Cardiac muscle cell (in vitro differentiated cells and primary cell): ENCODE data around the gene APOL6. TPM values are rescaled to one million over a fixed set of nuclear protein-coding genes. Genes with fewer than 3 reads are reported as not detected.

Source experiments
- DNase-seq, 2 donors: peaks; one replicate each; pipeline versions ENCODE4 v3.0.0 to v3.0.0-alpha.2; 2010 to 2017; ENCODE audit warnings: low read depth in 1 of 2, low spot score in 1 of 2
- H3K27ac ChIP-seq: fragments of 200-600 bp; sonication (generic); 2 replicates; pipeline ENCODE4 v1.5.1; 2016
- H3K27me3 ChIP-seq: fragments of 200-600 bp; sonication (generic); 2 replicates; pipeline ENCODE4 v1.6.0; 2016; ENCODE audit warnings: control low read depth
- H3K36me3 ChIP-seq: fragments of 200-600 bp; sonication (generic); 2 replicates; pipeline ENCODE4 v1.5.1; 2016; ENCODE audit warnings: control low read depth
- H3K4me1 ChIP-seq: fragments of 200-600 bp; sonication (generic); 2 replicates; pipeline ENCODE4 v1.8.1; 2017; ENCODE audit warnings: low read depth, mild to moderate bottlenecking, mixed run types
- H3K4me3 ChIP-seq: fragments of 200-600 bp; sonication (generic); 2 replicates; pipeline ENCODE4 v1.5.1; 2016; ENCODE audit warnings: mild to moderate bottlenecking
- H3K9me3 ChIP-seq: fragments of 200-600 bp; sonication (generic); 2 replicates; pipeline ENCODE4 v1.5.1; 2017; ENCODE audit warnings: low read depth, mild to moderate bottlenecking, control low read depth
- polyA plus RNA-seq: library from polyadenylated mRNA; unstranded; fragments of >200 nt; fragmentation: Nextera tagmentation; extraction: Ambion mirVana; gene quantifications from 2 replicates; pipeline ENCODE4 v1.2.1, GENCODE V29; 2016
- total RNA-seq: library from RNA; depleted of rRNA; stranded (reverse); fragments of >200 nt; gene quantifications from 2 replicates; pipeline ENCODE4 v1.2.3, GENCODE V29; 2016
- TF ChIP-seq, protein P1 (sequence below): IDR thresholded peaks from 2 replicates; pipeline ENCODE4 v1.5.1; 2012; ENCODE audit warnings: low read depth, mild to moderate bottlenecking, low read length

The APOL6 gene
- total and polyA plus RNA-seq, 2 experiments from 2014 or later = 0.07 TPM; not detected in 1

DNA sequence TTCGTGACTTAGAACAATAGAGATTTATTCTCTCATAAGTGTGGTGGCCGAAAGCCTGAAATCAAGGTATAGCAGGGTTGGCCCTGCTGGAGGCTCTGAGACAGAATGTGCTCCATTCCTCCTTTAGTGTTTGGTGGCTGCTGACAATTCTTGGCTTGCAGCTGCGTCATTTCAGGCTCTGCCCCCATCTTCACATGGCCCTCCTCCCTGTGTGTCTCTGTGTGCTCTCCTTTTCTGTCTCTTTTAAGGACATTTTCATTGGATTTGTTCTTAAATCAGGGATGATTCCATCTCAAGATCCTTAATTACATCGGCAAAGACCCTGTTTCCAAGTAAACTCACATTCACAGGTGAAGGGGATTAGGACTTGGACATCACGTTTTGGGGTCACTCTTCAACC is 10.2 kb upstream of the APOL6 start:
- peak overlapping the region; percentile 3 for H3K27ac ChIP-seq
- H3K4me3 ChIP-seq = no peak overlapping the region
- H3K9me3 ChIP-seq = no peaks in the 10 kb centered on the region
- H3K4me1 ChIP-seq = peaks cover 4% of the 10 kb centered on the region
- no peaks in the 10 kb centered on the region for H3K27me3 ChIP-seq
- TF ChIP-seq, protein P1, sequence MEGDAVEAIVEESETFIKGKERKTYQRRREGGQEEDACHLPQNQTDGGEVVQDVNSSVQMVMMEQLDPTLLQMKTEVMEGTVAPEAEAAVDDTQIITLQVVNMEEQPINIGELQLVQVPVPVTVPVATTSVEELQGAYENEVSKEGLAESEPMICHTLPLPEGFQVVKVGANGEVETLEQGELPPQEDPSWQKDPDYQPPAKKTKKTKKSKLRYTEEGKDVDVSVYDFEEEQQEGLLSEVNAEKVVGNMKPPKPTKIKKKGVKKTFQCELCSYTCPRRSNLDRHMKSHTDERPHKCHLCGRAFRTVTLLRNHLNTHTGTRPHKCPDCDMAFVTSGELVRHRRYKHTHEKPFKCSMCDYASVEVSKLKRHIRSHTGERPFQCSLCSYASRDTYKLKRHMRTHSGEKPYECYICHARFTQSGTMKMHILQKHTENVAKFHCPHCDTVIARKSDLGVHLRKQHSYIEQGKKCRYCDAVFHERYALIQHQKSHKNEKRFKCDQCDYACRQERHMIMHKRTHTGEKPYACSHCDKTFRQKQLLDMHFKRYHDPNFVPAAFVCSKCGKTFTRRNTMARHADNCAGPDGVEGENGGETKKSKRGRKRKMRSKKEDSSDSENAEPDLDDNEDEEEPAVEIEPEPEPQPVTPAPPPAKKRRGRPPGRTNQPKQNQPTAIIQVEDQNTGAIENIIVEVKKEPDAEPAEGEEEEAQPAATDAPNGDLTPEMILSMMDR = no peak
- DNase-seq = peak in 1 of 2 donors; percentile 24
- H3K36me3 ChIP-seq = no peaks in the 10 kb centered on the region

DNA sequence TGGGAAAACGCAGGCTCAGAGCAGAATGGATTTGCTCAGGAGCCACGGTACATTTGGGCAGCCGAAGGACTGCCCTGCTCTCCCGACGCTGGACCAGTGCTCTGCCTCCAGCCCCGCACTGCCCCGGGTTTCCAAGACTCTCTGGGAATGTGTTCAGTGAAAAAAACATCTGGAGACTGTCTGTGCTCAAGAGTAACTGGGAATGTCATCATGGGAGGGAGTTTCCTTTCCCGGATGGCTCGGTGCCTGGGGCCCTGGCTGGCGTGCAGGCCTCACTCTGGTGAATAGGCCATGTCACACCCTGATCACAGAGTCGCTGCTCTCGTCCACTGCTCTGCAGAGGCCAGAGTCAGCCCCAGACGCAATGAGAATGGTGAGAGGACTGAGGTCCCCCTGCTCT is 9.8 kb upstream of the APOL6 start:
- Histone ChIP-seq H3K9me3 (no peaks in the 10 kb centered on the region), H3K27me3 (no peaks in the 10 kb centered on the region), H3K4me3 (no peak overlapping the region), H3K36me3 (no peaks in the 10 kb centered on the region), H3K27ac (peak overlapping the region; percentile 3), H3K4me1 (peaks cover 4% of the 10 kb centered on the region)
- TF ChIP-seq, protein P1 = no peak
- DNase-seq = peak; percentile 24 to 90

DNA sequence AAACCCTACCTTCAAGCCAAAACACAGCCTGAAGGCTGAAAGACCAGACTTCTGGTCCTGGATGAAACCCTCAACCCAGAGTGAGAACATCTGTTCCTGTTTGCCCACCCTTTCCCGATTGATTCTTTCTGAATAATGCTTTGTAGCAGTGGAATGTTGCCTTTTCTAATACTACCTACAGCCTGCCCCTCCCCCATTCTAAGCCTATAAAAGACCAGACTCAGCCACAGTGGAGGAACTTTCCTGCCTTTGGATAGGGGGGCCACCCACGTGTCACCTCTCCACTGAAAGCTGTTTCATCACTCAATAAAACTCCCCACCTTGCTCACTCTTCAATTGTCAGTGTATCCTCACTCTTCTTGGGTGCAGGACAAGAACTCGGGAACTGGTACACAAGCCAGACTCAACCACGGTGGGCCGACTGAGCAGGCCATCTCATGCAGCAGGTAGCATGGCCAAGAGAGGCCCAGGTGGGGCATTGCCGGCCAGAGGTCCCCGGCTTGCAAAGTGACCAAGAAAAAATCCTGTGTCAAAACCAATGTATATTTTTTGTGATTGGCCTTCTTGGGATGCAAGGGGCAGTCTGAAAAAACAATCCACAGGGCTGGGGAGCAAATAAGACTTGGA is 6.6 kb upstream of the APOL6 start:
- H3K27me3 ChIP-seq = no peaks in the 10 kb centered on the region
- TF ChIP-seq, protein P1 = no peak

DNA sequence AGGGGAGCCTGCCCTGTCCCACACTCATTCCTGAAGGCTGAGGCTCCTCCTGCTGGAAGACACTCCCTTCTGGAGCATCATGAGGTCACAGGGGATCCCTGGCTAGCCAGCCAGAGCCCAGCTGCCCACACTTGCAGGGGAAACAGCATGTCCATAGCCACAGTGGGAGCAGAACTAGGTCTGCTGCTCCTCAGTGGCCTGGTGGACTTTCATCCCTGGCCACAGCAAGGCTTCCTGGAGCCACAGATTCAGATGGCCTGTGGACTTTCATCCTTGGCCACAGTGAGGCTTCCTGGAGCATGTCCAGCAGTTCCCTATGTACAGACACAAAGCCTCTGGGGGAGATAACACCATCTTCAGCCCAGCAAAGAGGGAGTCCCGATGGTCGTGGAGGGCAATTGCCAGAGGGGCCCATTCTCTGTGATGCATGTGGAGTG is 5.9 kb upstream of the APOL6 start:
- Histone ChIP-seq H3K4me1 (peaks cover 4% of the 10 kb centered on the region), H3K36me3 (no peaks in the 10 kb centered on the region), H3K27me3 (no peaks in the 10 kb centered on the region), H3K9me3 (no peaks in the 10 kb centered on the region), H3K4me3 (no peak overlapping the region), H3K27ac (no peak overlapping the region)
- DNase-seq = peak in 1 of 2 donors; percentile 23
- TF ChIP-seq, protein P1 = no peak

More for the DNA sequence above, 6.6 kb upstream of the APOL6 start:
- H3K9me3 ChIP-seq = no peaks in the 10 kb centered on the region
- H3K4me3 ChIP-seq = no peak overlapping the region
- no peak for DNase-seq
- H3K27ac ChIP-seq = no peak overlapping the region
- no peaks in the 10 kb centered on the region for H3K36me3 ChIP-seq
- H3K4me1 ChIP-seq = peaks cover 4% of the 10 kb centered on the region

DNA sequence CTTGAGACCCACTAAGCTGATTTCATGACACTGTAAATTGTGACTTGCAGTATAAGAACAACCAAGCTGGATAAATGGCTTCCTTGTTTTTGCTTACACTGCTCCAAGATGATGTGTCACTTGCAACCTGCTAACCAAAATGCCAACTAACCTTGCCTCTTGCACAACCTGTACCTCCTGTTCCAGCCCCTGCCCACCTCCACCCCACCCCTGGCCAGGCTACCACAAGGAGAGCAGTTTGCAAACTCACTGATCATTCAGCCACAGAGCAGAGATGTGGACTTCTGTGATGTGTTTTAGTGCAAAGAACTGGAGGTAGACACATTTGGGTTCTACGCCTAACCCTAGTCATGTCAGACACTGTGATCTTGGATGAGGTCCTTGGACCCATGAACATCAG is 4.3 kb upstream of the APOL6 start:
- Histone ChIP-seq H3K36me3 (no peaks in the 10 kb centered on the region), H3K4me3 (no peak overlapping the region), H3K27me3 (no peaks in the 10 kb centered on the region), H3K4me1 (no peaks in the 10 kb centered on the region), H3K9me3 (no peaks in the 10 kb centered on the region), H3K27ac (no peak overlapping the region)
- TF ChIP-seq, protein P1 = no peak
- DNase-seq = no peak
